H1 (cell line): ENCODE results near the gene ADORA1. TPM values are rescaled to one million over a fixed set of nuclear protein-coding genes. Genes with fewer than 3 reads are reported as not detected.

ENCODE experiments used
- CTCF ChIA-PET: fragments of 300-600 bp; sonication (Branson Sonifier 250); formaldehyde crosslinking; loops from one replicate; lab custom pipeline; 2021; ENCODE audit not compliant: partially characterized antibody; lab: Charles Lee
- POLR2A ChIA-PET: fragments of 300-600 bp; sonication (Branson Sonifier 250); formaldehyde crosslinking; loops from one replicate; lab custom pipeline; 2021; ENCODE audit warnings: inconsistent platforms; ENCODE audit not compliant: partially characterized antibody; lab: Charles Lee
- DNase-seq, 2 experiments: peaks; one replicate each; pipeline versions ENCODE4 v3.0.0 to v3.0.0-alpha.2; 2010 to 2022; ENCODE audit warnings: low spot score in 2 of 2, low read depth in 1 of 2, mixed read lengths in 1 of 2
- FAIRE-seq: peaks from 2 replicates; lab custom pipeline; 2011; peaks lifted over from hg19 to GRCh38; lab: Jason Lieb, UNC
- H2AFZ ChIP-seq: 2 replicates; pipeline ENCODE4 v1.8.1; 2012; ENCODE audit warnings: low read length, inconsistent platforms
- H2AK5ac ChIP-seq: 2 replicates; pipeline ENCODE4 v1.6.1; 2013; ENCODE audit warnings: low read depth, low read length
- H2BK120ac ChIP-seq: replicated peaks from 2 replicates; pipeline ENCODE3; 2013; ENCODE audit warnings: low read depth, low read length, inconsistent platforms
- H2BK12ac ChIP-seq: 2 replicates; pipeline ENCODE4 v1.6.1; 2013; ENCODE audit warnings: low read depth, low read length
- H2BK15ac ChIP-seq: 2 replicates; pipeline ENCODE4 v1.6.1; 2013; ENCODE audit warnings: low read length
- H2BK20ac ChIP-seq: 2 replicates; pipeline ENCODE4 v1.6.1; 2013; ENCODE audit warnings: low read length
- H2BK5ac ChIP-seq: 2 replicates; pipeline ENCODE4 v1.6.1; 2013; ENCODE audit warnings: low read depth, low read length
- H3K14ac ChIP-seq: 2 replicates; pipeline ENCODE4 v1.6.1; 2013; ENCODE audit warnings: inconsistent platforms; ENCODE audit not compliant: insufficient read length
- H3K18ac ChIP-seq: 2 replicates; pipeline ENCODE4 v1.6.1; 2013; ENCODE audit warnings: low read length; ENCODE audit errors: extremely low read depth
- H3K23ac ChIP-seq: 2 replicates; pipeline ENCODE4 v1.6.1; 2013; ENCODE audit warnings: inconsistent platforms; ENCODE audit not compliant: insufficient read length
- H3K23me2 ChIP-seq: 2 replicates; pipeline ENCODE4 v1.6.1; 2013; ENCODE audit warnings: low read depth, low read length
- H3K27ac ChIP-seq: 2 replicates; pipeline ENCODE4 v1.6.1; 2011; ENCODE audit warnings: low read depth, low read length, inconsistent platforms
- H3K27me3 ChIP-seq, 4 experiments: replicated peaks in 1 of 4; 1 replicate in 1 of 4; 2 replicates in 3 of 4; pipeline versions ENCODE4 v1.6.1 to v1.8.1; 2011 to 2013; ENCODE audit warnings: low read length in 3 of 4, mild to moderate bottlenecking in 3 of 4, inconsistent platforms in 2 of 4, mixed read lengths in 2 of 4, moderate library complexity in 1 of 4; ENCODE audit not compliant: control insufficient read depth in 3 of 4, insufficient read depth in 3 of 4; ENCODE audit errors: extremely low read depth in 1 of 4
- H3K36me3 ChIP-seq, 4 experiments: 2 replicates each; pipeline versions ENCODE4 v1.6.1 to v1.8.1; 2011 to 2013; ENCODE audit warnings: mild to moderate bottlenecking in 4 of 4, low read length in 3 of 4, moderate library complexity in 2 of 4, control low read depth in 1 of 4, inconsistent platforms in 1 of 4; ENCODE audit not compliant: insufficient read depth in 4 of 4, control insufficient read depth in 2 of 4
- H3K4ac ChIP-seq: replicated peaks from 2 replicates; pipeline ENCODE3; 2013; ENCODE audit warnings: low read length, low read depth, mixed read lengths, inconsistent platforms; ENCODE audit not compliant: insufficient read length
- H3K4me1 ChIP-seq, 4 experiments: replicated peaks in 1 of 4; 1 replicate in 1 of 4; 2 replicates in 3 of 4; pipeline versions ENCODE4 v1.6.1 to v1.8.1; 2011 to 2013; ENCODE audit warnings: low read length in 3 of 4, inconsistent platforms in 2 of 4, mixed read lengths in 1 of 4; ENCODE audit not compliant: insufficient read depth in 4 of 4, control insufficient read depth in 3 of 4
- H3K4me2 ChIP-seq, 2 experiments: 2 replicates each; pipeline versions ENCODE4 v1.6.1 to v1.8.1; 2011 to 2013; ENCODE audit warnings: low read depth in 2 of 2, low read length in 2 of 2, control low read depth in 1 of 2, inconsistent platforms in 1 of 2, mild to moderate bottlenecking in 1 of 2; ENCODE audit not compliant: insufficient read depth in 1 of 2
- H3K4me3 ChIP-seq, 4 experiments: fragments of 200-600, 300-600 bp in 1 of 4; sonication (generic), shearing (Covaris generic), sonication (Bioruptor Twin) in 1 of 4; 2 replicates each; pipeline versions ENCODE4 v1.5.1 to v1.8.1; 2011 to 2016; ENCODE audit warnings: low read length in 4 of 4, low read depth in 3 of 4, control low read depth in 2 of 4, inconsistent platforms in 2 of 4, mild to moderate bottlenecking in 2 of 4, mixed read lengths in 1 of 4, moderate library complexity in 1 of 4; ENCODE audit not compliant: insufficient read depth in 2 of 4; ENCODE audit errors: extremely low read depth in 1 of 4
- H3K56ac ChIP-seq: replicated peaks from 2 replicates; pipeline ENCODE3; 2013; ENCODE audit warnings: low read depth, mild to moderate bottlenecking, mixed read lengths, low read length, inconsistent platforms; ENCODE audit not compliant: insufficient read length
- H3K79me1 ChIP-seq: 2 replicates; pipeline ENCODE4 v1.6.1; 2013; ENCODE audit warnings: low read depth, low read length, control low read depth
- H3K79me2 ChIP-seq, 2 experiments: 2 replicates each; pipeline versions ENCODE4 v1.6.1 to v1.8.1; 2012 to 2013; ENCODE audit warnings: low read length in 2 of 2, mild to moderate bottlenecking in 2 of 2, inconsistent platforms in 1 of 2; ENCODE audit not compliant: insufficient read depth in 2 of 2, control insufficient read depth in 1 of 2
- H3K9ac ChIP-seq, 4 experiments: replicated peaks in 1 of 4; 1 replicate in 1 of 4; 2 replicates in 3 of 4; pipeline versions ENCODE4 v1.6.1 to v1.8.1; 2011 to 2013; ENCODE audit warnings: low read depth in 3 of 4, low read length in 3 of 4, control low read depth in 2 of 4, mild to moderate bottlenecking in 2 of 4, moderate library complexity in 2 of 4, inconsistent platforms in 1 of 4; ENCODE audit errors: extremely low read depth in 1 of 4
- H3K9me3 ChIP-seq, 2 experiments: 2 replicates each; pipeline versions ENCODE4 v1.6.1 to v1.8.1; 2012 to 2013; ENCODE audit warnings: mild to moderate bottlenecking in 2 of 2, moderate library complexity in 2 of 2, control low read depth in 1 of 2, inconsistent platforms in 1 of 2, low read depth in 1 of 2, low read length in 1 of 2, mixed read lengths in 1 of 2; ENCODE audit not compliant: insufficient read depth in 2 of 2
- H4K20me1 ChIP-seq, 2 experiments: replicated peaks in 1 of 2; 2 replicates each; pipeline versions ENCODE3 to v1.8.1; 2011 to 2013; ENCODE audit warnings: inconsistent platforms in 2 of 2, low read length in 2 of 2, mild to moderate bottlenecking in 1 of 2; ENCODE audit not compliant: insufficient read depth in 2 of 2, control insufficient read depth in 1 of 2
- H4K5ac ChIP-seq: 2 replicates; pipeline ENCODE4 v1.6.1; 2013; ENCODE audit warnings: low read length, low read depth, mixed read lengths, inconsistent platforms; ENCODE audit not compliant: insufficient read length
- H4K8ac ChIP-seq: 2 replicates; pipeline ENCODE4 v1.8.0; 2013; ENCODE audit warnings: mild to moderate bottlenecking, moderate library complexity, low read length, inconsistent platforms; ENCODE audit not compliant: insufficient read depth; ENCODE audit errors: extremely low read depth
- H4K91ac ChIP-seq: replicated peaks from 2 replicates; pipeline ENCODE3; 2013; ENCODE audit warnings: low read length, mixed read lengths, inconsistent platforms; ENCODE audit not compliant: insufficient read length
- EZH2 ChIP-seq: fragments of 200-600 bp; sonication (generic); IDR thresholded peaks from 2 replicates; pipeline ENCODE4 v1.7.1; 2012; ENCODE audit warnings: low read depth, mild to moderate bottlenecking, moderate library complexity, low read length, inconsistent platforms; ENCODE audit not compliant: severe bottlenecking
- HDAC2 ChIP-seq, 2 experiments: fragments of 300-600 bp in 1 of 2; sonication (generic) in 1 of 2; IDR thresholded peaks; 2 replicates each; pipeline ENCODE4 v1.6.1; 2011 to 2012; ENCODE audit warnings: low read depth in 2 of 2, low read length in 2 of 2, mild to moderate bottlenecking in 2 of 2, moderate library complexity in 2 of 2, borderline replicate concordance in 1 of 2, inconsistent platforms in 1 of 2
- MAFK ChIP-seq: IDR thresholded peaks from 2 replicates; pipeline ENCODE4 v1.6.1; 2012; ENCODE audit warnings: low read depth, mild to moderate bottlenecking, improper control_type of control experiment, low read length
- RNF2 ChIP-seq: fragments of 200-900, 300-1000 bp; sonication (generic); IDR thresholded peaks from 2 replicates; pipeline ENCODE4 v1.7.1; 2016; ENCODE audit warnings: borderline replicate concordance, low read depth, mild to moderate bottlenecking, antibody characterized with exemption, low read length; ENCODE audit not compliant: poor library complexity, severe bottlenecking; ENCODE audit errors: missing control alignments
- SP2 ChIP-seq: IDR thresholded peaks from 2 replicates; pipeline ENCODE4 v1.6.1; 2012; ENCODE audit warnings: mild to moderate bottlenecking, low read length, inconsistent platforms
- SP4 ChIP-seq: IDR thresholded peaks from 2 replicates; pipeline ENCODE4 v1.6.1; 2012; ENCODE audit warnings: low read length, inconsistent platforms
- TCF12 ChIP-seq: IDR thresholded peaks from 2 replicates; pipeline ENCODE4 v1.6.1; 2011; ENCODE audit warnings: low read depth, mild to moderate bottlenecking, low read length
- WGBS, 2 experiments: shearing (Covaris generic) in 1 of 2; methylation state at CpG; one replicate each; pipeline versions ENCODE4 v1.1.6 to v1.1.7; 2013 to 2015; ENCODE audit warnings: low lambda C conversion rate in 2 of 2, mixed read lengths in 2 of 2, inconsistent platforms in 1 of 2, low coverage in 1 of 2, missing lambda C conversion rate in 1 of 2; ENCODE audit not compliant: insufficient replicate concordance in 2 of 2, insufficient coverage in 1 of 2, insufficient read length in 1 of 2; ENCODE audit errors: extremely low coverage in 1 of 2, missing lambda C conversion rate in 1 of 2; 5-methylcytosine and 5-hydroxymethylcytosine counted together
- polyA plus RNA-seq, 7 experiments: library from polyadenylated mRNA; depleted of rRNA in 3 of 7; stranded (reverse) in 5 of 7; unstranded in 2 of 7; fragments of >200 nt in 5 of 7; fragments of 200-250 nt in 2 of 7; gene quantifications; 1 replicate in 5 of 7; 2 replicates in 1 of 7; 4 replicates in 1 of 7; pipeline versions ENCODE4 v1.2.1 to v1.2.3, GENCODE V29; 2011 to 2013; ENCODE audit warnings: missing spikeins in 2 of 7, mixed read lengths in 2 of 7
- total RNA-seq: library from RNA; stranded (reverse); fragmentation: NEBNext Ultra II Directional; extraction: Animal tissue kit (Norgen Biotek cat#: 25700); gene quantifications from 2 replicates; pipeline ENCODE4 v1.2.1, GENCODE V29; 2021
- TF ChIP-seq, protein P1 (sequence below): IDR thresholded peaks from 2 replicates; pipeline ENCODE4 v1.6.1; 2012; ENCODE audit warnings: inconsistent platforms

The ADORA1 gene
- total and polyA plus RNA-seq, 2 of the 8 experiments (the other 6 are each of a cell fraction or from before 2014, with no cell fraction given): 3.3 to 6.7 TPM

GRCh38 chr1:203159844-203160243, 32.3 kb downstream of the ADORA1 start:
- no peaks in the 10 kb centered on the region for H3K4me1 ChIP-seq
- H3K56ac ChIP-seq: no peak overlapping the region
- no peak overlapping the region for H3K4me3 ChIP-seq
- no peak overlapping the region for H2AFZ ChIP-seq
- H4K20me1 ChIP-seq: no peaks in the 10 kb centered on the region
- no peaks in the 10 kb centered on the region for H3K79me2 ChIP-seq
- no peak overlapping the region for H2AK5ac ChIP-seq
- ChIA-PET CTCF (interaction anchor here (0.7 to 16.8 kb wide), 9 partner anchors 9 to 1335 kb away, joined by 3 to 511 read pairs (median 3); partner anchors contain the start of gene ADORA1), POLR2A (no interaction called here)
- no peak overlapping the region for H3K14ac ChIP-seq
- TF ChIP-seq HDAC2 (IDR thresholded peaks at IDR 0.05; ENCODE audit: borderline replicate concordance in 1 of 2, low read depth in 2 of 2, low read length in 2 of 2) (no peak), SP4 (no peak), EZH2 (no peak), MAFK (no peak), RNF2 (no peak), TCF12 (no peak), SP2 (no peak)
- TF ChIP-seq, protein P1, sequence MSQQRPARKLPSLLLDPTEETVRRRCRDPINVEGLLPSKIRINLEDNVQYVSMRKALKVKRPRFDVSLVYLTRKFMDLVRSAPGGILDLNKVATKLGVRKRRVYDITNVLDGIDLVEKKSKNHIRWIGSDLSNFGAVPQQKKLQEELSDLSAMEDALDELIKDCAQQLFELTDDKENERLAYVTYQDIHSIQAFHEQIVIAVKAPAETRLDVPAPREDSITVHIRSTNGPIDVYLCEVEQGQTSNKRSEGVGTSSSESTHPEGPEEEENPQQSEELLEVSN: no peak
- FAIRE-seq (no peak), DNase-seq (no peak)
- no peak overlapping the region for H4K8ac ChIP-seq
- WGBS, 2 experiments: 92% methylated on average over 1 of the region's 1 CpG; no CpG with 5 or more reads in 1 of the 2 experiments
- H3K4me2 ChIP-seq: no peak overlapping the region
- no peak overlapping the region for H4K5ac ChIP-seq
- H2BK120ac ChIP-seq: no peak overlapping the region
- H3K9me3 ChIP-seq: no peaks in the 10 kb centered on the region; a peak in 1 of 4 replicates
- H3K23ac ChIP-seq: no peak overlapping the region
- H2BK12ac ChIP-seq: no peak overlapping the region
- no peaks in the 10 kb centered on the region for H3K23me2 ChIP-seq
- no peak overlapping the region for H3K18ac ChIP-seq
- no peak overlapping the region for H3K27ac ChIP-seq
- no peak overlapping the region for H2BK5ac ChIP-seq
- 0 out of 2 replicates have a peak overlapping the region, but pooled peaks have one; percentile 41 for H2BK20ac ChIP-seq
- H2BK15ac ChIP-seq: no peak overlapping the region
- H3K27me3 ChIP-seq: no peaks in the 10 kb centered on the region; a peak in 1 of 7 replicates
- H3K4ac ChIP-seq: no peak overlapping the region
- no peak overlapping the region for H3K9ac ChIP-seq
- H3K36me3 ChIP-seq: no peaks in the 10 kb centered on the region
- H4K91ac ChIP-seq: no peak overlapping the region
- H3K79me1 ChIP-seq: no peaks in the 10 kb centered on the region
